GM12878 (cell line): Measurements from ENCODE around the gene CTIF. TPM values are rescaled to one million over a fixed set of nuclear protein-coding genes. Genes with fewer than 3 reads are reported as not detected.

Experiments
- ATAC-seq: fragments of 200-7000 bp; cut with Tn5 transposase; 3 replicates; pipeline ENCODE4 v1.9.1; 2020; ENCODE audit warnings: mild to moderate bottlenecking, moderate library complexity
- BruUV-seq: library from RNA; stranded (reverse); fragments of 400-500 nt; replicated peaks from 2 replicates; lab custom pipeline; 2021; lab: Mats Ljungman, UMichigan
- CTCF ChIA-PET: fragments of 300-600 bp; sonication (Branson Sonifier 250); formaldehyde crosslinking; extraction: SDS; loops from one replicate; lab custom pipeline; 2021; ENCODE audit warnings: inconsistent platforms; lab: Yijun Ruan, JAX
- POLR2A ChIA-PET: fragments of 350-600 bp; formaldehyde crosslinking; extraction: SDS; loops from one replicate; lab custom pipeline; 2021; ENCODE audit warnings: inconsistent platforms; lab: Charles Lee
- RAD21 ChIA-PET: fragments of 300-600 bp; sonication (Branson Sonifier 250); formaldehyde crosslinking; loops from one replicate; lab custom pipeline; 2023; ENCODE audit warnings: antibody characterized with exemption; ENCODE audit not compliant: unreplicated experiment; lab: Charles Lee
- SMC1A ChIA-PET: fragments of 300-600 bp; sonication (Branson Sonifier 250); formaldehyde crosslinking; loops from one replicate; lab custom pipeline; 2023; ENCODE audit not compliant: unreplicated experiment, uncharacterized antibody; lab: Charles Lee
- DNase-seq: peaks from one replicate; pipeline ENCODE4 v3.0.0-alpha.2; 2011; ENCODE audit warnings: low read depth, low spot score
- FAIRE-seq: peaks from 3 replicates; lab custom pipeline; 2011; peaks lifted over from hg19 to GRCh38; lab: Jason Lieb, UNC
- H2AFZ ChIP-seq: 2 replicates; pipeline ENCODE4 v1.6.0; 2011; ENCODE audit warnings: low read depth, low read length, control low read depth; ENCODE audit not compliant: control insufficient read depth
- H3K27ac ChIP-seq: 2 replicates; pipeline ENCODE4 v1.5.1; 2011; ENCODE audit warnings: control low read depth; ENCODE audit not compliant: control insufficient read depth, insufficient read depth
- H3K27me3 ChIP-seq, 2 experiments: replicated peaks in 1 of 2; 2 replicates each; pipeline versions ENCODE4 v1.6.0 to v1.6.1; 2011; ENCODE audit warnings: low read length in 1 of 2; ENCODE audit not compliant: control insufficient read depth in 2 of 2, insufficient read depth in 2 of 2
- H3K36me3 ChIP-seq, 2 experiments: 2 replicates each; pipeline ENCODE4 v1.5.1; 2011; ENCODE audit warnings: low read length in 1 of 2; ENCODE audit not compliant: control insufficient read depth in 2 of 2, insufficient read depth in 2 of 2
- H3K4me1 ChIP-seq: 2 replicates; pipeline ENCODE4 v1.6.1; 2011; ENCODE audit warnings: mild to moderate bottlenecking, low read length, moderate library complexity, mixed read lengths; ENCODE audit not compliant: control insufficient read depth, insufficient read depth
- H3K4me2 ChIP-seq: 2 replicates; pipeline ENCODE4 v1.6.0; 2011; ENCODE audit warnings: control low read depth; ENCODE audit not compliant: control insufficient read depth, insufficient read depth
- H3K4me3 ChIP-seq: fragments of 200-600 bp; sonication (generic); 2 replicates; pipeline ENCODE4 v1.5.1; 2016
- H3K79me2 ChIP-seq: 2 replicates; pipeline ENCODE4 v1.6.0; 2011; ENCODE audit warnings: low read length; ENCODE audit not compliant: control insufficient read depth, insufficient read depth
- H3K9ac ChIP-seq: 2 replicates; pipeline ENCODE4 v1.8.0; 2011; ENCODE audit warnings: low read length, control low read depth, mixed read lengths; ENCODE audit not compliant: control insufficient read depth, insufficient read depth
- H3K9me3 ChIP-seq: replicated peaks from 3 replicates; pipeline ENCODE4 v1.5.1; 2011; ENCODE audit warnings: mild to moderate bottlenecking, low read length; ENCODE audit not compliant: control insufficient read depth, insufficient read depth
- H4K20me1 ChIP-seq: 2 replicates; pipeline ENCODE4 v1.6.0; 2011; ENCODE audit not compliant: control insufficient read depth, insufficient read depth
- E2F8 ChIP-seq: fragments of 450-650 bp; IDR thresholded peaks from 2 replicates; pipeline ENCODE4 v1.6.1; 2018; ENCODE audit warnings: mild to moderate bottlenecking, low read depth, moderate library complexity; ENCODE audit not compliant: partially characterized antibody
- MAX ChIP-seq: IDR thresholded peaks from 2 replicates; pipeline ENCODE4 v1.6.1; 2012; ENCODE audit warnings: low read depth, low read length, improper control_type of control experiment
- NBN ChIP-seq: fragments of 450-650 bp; IDR thresholded peaks from 2 replicates; pipeline ENCODE4 v1.6.1; 2016
- TCF7 ChIP-seq: IDR thresholded peaks from 2 replicates; pipeline ENCODE4 v1.6.1; 2014; ENCODE audit warnings: antibody characterized with exemption, borderline replicate concordance
- WGBS: methylation state at CpG from one replicate; pipeline ENCODE4 v1.1.6; 2016; ENCODE audit warnings: low lambda C conversion rate; ENCODE audit not compliant: insufficient replicate concordance, insufficient coverage; ENCODE audit errors: missing lambda C conversion rate; 5-methylcytosine and 5-hydroxymethylcytosine counted together
- in situ Hi-C: fragments of 300-500 bp; cut with MboI; formaldehyde crosslinking; loops from 9 replicates; pipeline ENCODE4 v1.14.3; 2018; ENCODE audit warnings: mixed read lengths
- intact Hi-C: fragments of 100-400 bp; cut with micrococcal nuclease; formaldehyde crosslinking; loops from one replicate; pipeline ENCODE4 v1.14.2; 2022; ENCODE audit not compliant: unreplicated experiment
- polyA plus RNA-seq, 11 experiments: library from polyadenylated mRNA; depleted of rRNA in 4 of 11; unstranded in 6 of 11; stranded (reverse) in 5 of 11; fragments of >200 nt; fragmentation: Nextera tagmentation in 4 of 11; fragmentation: Illumina TruSeq in 1 of 11; extraction: Ambion mirVana in 4 of 11; extraction: Trizol in 1 of 11; gene quantifications; 1 replicate in 1 of 11; 2 replicates in 10 of 11; pipeline versions ENCODE4 v1.2.1 to v1.2.3, GENCODE V29; 2011 to 2016; ENCODE audit warnings: inconsistent platforms in 2 of 11, missing spikeins in 2 of 11, low read depth in 1 of 11
- total RNA-seq, 4 experiments: library from RNA; depleted of rRNA in 3 of 4; stranded (reverse); fragments of >200 nt in 3 of 4; fragmentation: Illumina TruSeq in 1 of 4; extraction: Trizol in 1 of 4; gene quantifications; 2 replicates each; pipeline versions ENCODE4 v1.2.1 to v1.2.3, GENCODE V29; 2013 to 2021

The CTIF gene
- total and polyA plus RNA-seq, 10 of the 15 experiments (the other 5 are each of a cell fraction or from before 2014, with no cell fraction given) = 0.06 to 11.6 (median 2.5) TPM

- ChIA-PET CTCF (no interaction called here), RAD21 (no interaction called here), POLR2A (no interaction called here), SMC1A (no interaction called here)
- TF ChIP-seq NBN (no peak), MAX (no peak), E2F8 (no peak), TCF7 (no peak)
- BruUV-seq = no TSS peak
- Histone ChIP-seq H3K4me1 (no peaks in the 10 kb centered on the region), H3K36me3 (no peaks in the 10 kb centered on the region), H4K20me1 (no peaks in the 10 kb centered on the region), H3K27ac (no peak overlapping the region), H3K4me2 (no peak overlapping the region), H2AFZ (no peak overlapping the region), H3K27me3 (no peaks in the 10 kb centered on the region), H3K9me3 (no peaks in the 10 kb centered on the region), H3K79me2 (no peaks in the 10 kb centered on the region), H3K9ac (no peak overlapping the region), H3K4me3 (no peak overlapping the region)
- ATAC-seq = no peak
- intact Hi-C loops = no loop called here
- no peak for FAIRE-seq
- in situ Hi-C loops = no loop called here
- 84% methylated on average over 12 of the region's 12 CpGs for WGBS
- no peak for DNase-seq
Measured at GRCh38 chr18:48887294-48887904, 348.6 kb downstream of the CTIF start.
